PC-9 (cell line): ENCODE data around the gene ZNF362. TPM values are rescaled to one million over a fixed set of nuclear protein-coding genes. Genes with fewer than 3 reads are reported as not detected.

ENCODE experiments used
- BruUV-seq: library from RNA; stranded (reverse); fragments of 400-500 nt; replicated peaks from 2 replicates; lab custom pipeline; 2021; lab: Mats Ljungman, UMichigan
- CTCF ChIA-PET: fragments of 300-600 bp; sonication (Branson Sonifier 250); formaldehyde crosslinking; loops from one replicate; lab custom pipeline; 2022; ENCODE audit warnings: antibody characterized with exemption; lab: Charles Lee
- POLR2A ChIA-PET: fragments of 300-600 bp; sonication (Branson Sonifier 250); formaldehyde crosslinking; loops from one replicate; lab custom pipeline; 2022; ENCODE audit warnings: antibody characterized with exemption; ENCODE audit not compliant: unreplicated experiment; lab: Charles Lee
- DNase-seq, 2 experiments: peaks; one replicate each; pipeline versions ENCODE4 v3.0.0 to v3.0.0-alpha.2; 2015 to 2022; ENCODE audit warnings: mixed read lengths in 1 of 2
- H2AFZ ChIP-seq: fragments of 200-600 bp; sonication (generic); 2 replicates; pipeline ENCODE4 v1.8.1; 2017; ENCODE audit warnings: antibody characterized with exemption
- H3F3A ChIP-seq: fragments of 200-600 bp; sonication (generic); 2 replicates; pipeline ENCODE4 v1.8.1; 2017; ENCODE audit warnings: antibody characterized with exemption, mild to moderate bottlenecking, low read depth; ENCODE audit not compliant: insufficient read depth
- H3K27ac ChIP-seq: fragments of 200-600 bp; sonication (generic); 2 replicates; pipeline ENCODE4 v1.6.1; 2016; ENCODE audit warnings: mixed run types
- H3K27me3 ChIP-seq: fragments of 200-600 bp; sonication (generic); 2 replicates; pipeline ENCODE4 v1.6.1; 2016; ENCODE audit warnings: low read depth, mixed run types; ENCODE audit not compliant: insufficient read depth
- H3K36me3 ChIP-seq: fragments of 200-600 bp; sonication (generic); 2 replicates; pipeline ENCODE4 v1.6.1; 2016; ENCODE audit warnings: low read depth, mixed run types
- H3K4me1 ChIP-seq: fragments of 200-600 bp; sonication (generic); replicated peaks from 2 replicates; pipeline ENCODE4 v1.6.1; 2016; ENCODE audit warnings: mixed run types; ENCODE audit not compliant: insufficient read depth
- H3K4me2 ChIP-seq: fragments of 200-600 bp; sonication (generic); 2 replicates; pipeline ENCODE4 v1.6.1; 2017; ENCODE audit warnings: mixed run types
- H3K4me3 ChIP-seq: fragments of 200-600 bp; sonication (generic); 2 replicates; pipeline ENCODE4 v1.6.1; 2016; ENCODE audit warnings: mixed run types
- H3K79me2 ChIP-seq: fragments of 200-600 bp; sonication (generic); 2 replicates; pipeline ENCODE4 v1.6.1; 2017; ENCODE audit warnings: low read depth, mixed run types
- H3K9me2 ChIP-seq: fragments of 200-600 bp; sonication (generic); 2 replicates; pipeline ENCODE4 v1.8.1; 2017; ENCODE audit warnings: mild to moderate bottlenecking; ENCODE audit not compliant: insufficient read depth
- H3K9me3 ChIP-seq: fragments of 200-600 bp; sonication (generic); 2 replicates; pipeline ENCODE4 v1.8.1; 2016; ENCODE audit warnings: low read depth; ENCODE audit not compliant: insufficient read depth
- H4K20me1 ChIP-seq: fragments of 200-600 bp; sonication (generic); 2 replicates; pipeline ENCODE4 v1.8.1; 2017; ENCODE audit not compliant: insufficient read depth
- EZH2 ChIP-seq: fragments of 200-600 bp; sonication (generic); IDR thresholded peaks from 2 replicates; pipeline ENCODE4 v1.8.0; 2017; ENCODE audit warnings: antibody characterized with exemption, low read depth
- intact Hi-C: fragments of 100-400 bp; cut with micrococcal nuclease; formaldehyde crosslinking; loops from one replicate; pipeline ENCODE4 v1.10.0; 2022; ENCODE audit not compliant: unreplicated experiment
- total RNA-seq: library from RNA; stranded (reverse); gene quantifications from 2 replicates; pipeline ENCODE4 v1.2.3, GENCODE V29; 2021
- TF ChIP-seq, protein P1 (sequence below): fragments of 200-600 bp; sonication (generic); conservative IDR thresholded peaks from 2 replicates; pipeline ENCODE4 v1.6.1; 2017; ENCODE audit warnings: mixed run types, antibody characterized with exemption, mild to moderate bottlenecking, moderate library complexity

ZNF362 gene
- total RNA-seq, 1 experiment from 2014 or later = 33.1 TPM

DNA sequence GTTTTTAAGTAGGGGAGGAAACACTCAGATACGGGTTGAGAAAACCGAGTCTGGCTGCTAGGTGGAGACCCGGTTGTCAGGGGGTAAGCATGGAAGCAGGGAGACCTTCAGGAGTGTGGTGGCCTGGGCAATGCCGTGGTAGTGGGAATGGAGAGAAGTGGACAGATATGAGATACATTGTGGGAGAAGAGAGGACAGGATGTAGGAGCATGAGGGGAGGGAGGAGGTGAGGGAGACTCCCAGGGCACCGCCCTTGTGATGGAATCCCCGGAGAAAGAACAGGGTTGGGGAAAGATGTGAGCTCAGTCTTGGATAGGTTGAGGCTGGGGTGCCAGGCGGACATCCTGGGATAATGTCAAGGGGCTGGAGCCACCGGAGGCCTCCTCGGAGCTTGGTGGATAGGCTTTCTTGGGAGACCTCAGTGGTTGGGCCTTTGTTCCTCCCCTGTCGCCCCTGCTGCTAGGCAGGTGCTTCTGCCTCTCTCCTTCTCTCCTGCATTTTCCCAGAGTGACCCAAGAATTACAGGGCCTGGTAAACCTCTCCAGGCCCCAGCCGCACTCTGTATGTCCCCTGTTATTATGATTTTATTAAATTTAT lies 21.3 kb downstream of the ZNF362 start:
- Histone ChIP-seq H3K4me1 (no peaks in the 10 kb centered on the region), H2AFZ (no peak overlapping the region), H3K27me3 (no peaks in the 10 kb centered on the region), H3K27ac (no peak overlapping the region), H4K20me1 (no peaks in the 10 kb centered on the region), H3K9me2 (no peaks in the 10 kb centered on the region), H3K79me2 (no peaks in the 10 kb centered on the region), H3F3A (peaks cover 3% of the 10 kb centered on the region; the same call in 1 of the 2 replicates), H3K36me3 (no peaks in the 10 kb centered on the region), H3K9me3 (no peaks in the 10 kb centered on the region), H3K4me2 (no peak overlapping the region), H3K4me3 (no peak overlapping the region)
- ChIA-PET POLR2A (no interaction called here), CTCF (no interaction called here)
- BruUV-seq = no TSS peak
- TF ChIP-seq, protein P1, sequence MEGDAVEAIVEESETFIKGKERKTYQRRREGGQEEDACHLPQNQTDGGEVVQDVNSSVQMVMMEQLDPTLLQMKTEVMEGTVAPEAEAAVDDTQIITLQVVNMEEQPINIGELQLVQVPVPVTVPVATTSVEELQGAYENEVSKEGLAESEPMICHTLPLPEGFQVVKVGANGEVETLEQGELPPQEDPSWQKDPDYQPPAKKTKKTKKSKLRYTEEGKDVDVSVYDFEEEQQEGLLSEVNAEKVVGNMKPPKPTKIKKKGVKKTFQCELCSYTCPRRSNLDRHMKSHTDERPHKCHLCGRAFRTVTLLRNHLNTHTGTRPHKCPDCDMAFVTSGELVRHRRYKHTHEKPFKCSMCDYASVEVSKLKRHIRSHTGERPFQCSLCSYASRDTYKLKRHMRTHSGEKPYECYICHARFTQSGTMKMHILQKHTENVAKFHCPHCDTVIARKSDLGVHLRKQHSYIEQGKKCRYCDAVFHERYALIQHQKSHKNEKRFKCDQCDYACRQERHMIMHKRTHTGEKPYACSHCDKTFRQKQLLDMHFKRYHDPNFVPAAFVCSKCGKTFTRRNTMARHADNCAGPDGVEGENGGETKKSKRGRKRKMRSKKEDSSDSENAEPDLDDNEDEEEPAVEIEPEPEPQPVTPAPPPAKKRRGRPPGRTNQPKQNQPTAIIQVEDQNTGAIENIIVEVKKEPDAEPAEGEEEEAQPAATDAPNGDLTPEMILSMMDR = no peak
- no peak for TF ChIP-seq EZH2
- no peak for DNase-seq
- intact Hi-C loops = no loop called here

DNA sequence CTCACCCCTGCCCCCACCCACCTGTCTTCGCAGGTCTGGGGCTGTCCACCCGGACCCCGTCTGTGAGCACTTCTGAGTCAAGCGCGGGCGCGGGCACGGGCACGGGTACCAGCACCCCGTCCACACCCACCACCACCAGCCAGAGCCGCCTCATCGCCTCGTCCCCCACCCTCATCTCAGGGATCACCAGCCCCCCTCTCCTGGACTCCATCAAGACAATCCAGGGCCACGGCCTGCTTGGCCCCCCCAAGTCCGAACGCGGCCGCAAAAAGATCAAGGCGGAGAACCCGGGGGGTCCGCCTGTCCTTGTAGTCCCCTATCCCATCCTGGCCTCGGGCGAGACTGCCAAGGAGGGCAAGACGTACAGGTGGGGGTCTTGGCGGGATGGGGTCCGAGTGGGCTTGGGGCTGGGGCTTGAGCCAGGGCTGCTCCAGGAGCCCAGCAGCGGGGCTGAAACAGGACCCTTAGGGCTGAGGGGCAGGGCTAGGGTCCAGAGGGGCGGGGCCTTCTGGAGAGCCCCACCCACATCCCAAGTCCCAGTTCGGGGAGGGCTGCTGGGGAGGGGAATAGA lies 23.9 kb downstream of the ZNF362 start:
- Histone ChIP-seq H3K27ac (no peak overlapping the region), H2AFZ (no peak overlapping the region), H3K27me3 (no peaks in the 10 kb centered on the region), H3K36me3 (peaks cover 8% of the 10 kb centered on the region), H3K4me3 (no peak overlapping the region), H3F3A (no peaks in the 10 kb centered on the region; the same call in 1 of the 2 replicates), H3K9me3 (no peaks in the 10 kb centered on the region), H3K4me1 (no peaks in the 10 kb centered on the region), H3K9me2 (no peaks in the 10 kb centered on the region), H3K79me2 (no peaks in the 10 kb centered on the region), H4K20me1 (no peaks in the 10 kb centered on the region), H3K4me2 (no peak overlapping the region)
- POLR2A ChIA-PET = no interaction called here
- CTCF ChIA-PET = no interaction called here
- DNase-seq = no peak
- no TSS peak for BruUV-seq
- intact Hi-C loops = no loop called here
- no peak for TF ChIP-seq EZH2
- TF ChIP-seq, protein P1 = no peak

DNA sequence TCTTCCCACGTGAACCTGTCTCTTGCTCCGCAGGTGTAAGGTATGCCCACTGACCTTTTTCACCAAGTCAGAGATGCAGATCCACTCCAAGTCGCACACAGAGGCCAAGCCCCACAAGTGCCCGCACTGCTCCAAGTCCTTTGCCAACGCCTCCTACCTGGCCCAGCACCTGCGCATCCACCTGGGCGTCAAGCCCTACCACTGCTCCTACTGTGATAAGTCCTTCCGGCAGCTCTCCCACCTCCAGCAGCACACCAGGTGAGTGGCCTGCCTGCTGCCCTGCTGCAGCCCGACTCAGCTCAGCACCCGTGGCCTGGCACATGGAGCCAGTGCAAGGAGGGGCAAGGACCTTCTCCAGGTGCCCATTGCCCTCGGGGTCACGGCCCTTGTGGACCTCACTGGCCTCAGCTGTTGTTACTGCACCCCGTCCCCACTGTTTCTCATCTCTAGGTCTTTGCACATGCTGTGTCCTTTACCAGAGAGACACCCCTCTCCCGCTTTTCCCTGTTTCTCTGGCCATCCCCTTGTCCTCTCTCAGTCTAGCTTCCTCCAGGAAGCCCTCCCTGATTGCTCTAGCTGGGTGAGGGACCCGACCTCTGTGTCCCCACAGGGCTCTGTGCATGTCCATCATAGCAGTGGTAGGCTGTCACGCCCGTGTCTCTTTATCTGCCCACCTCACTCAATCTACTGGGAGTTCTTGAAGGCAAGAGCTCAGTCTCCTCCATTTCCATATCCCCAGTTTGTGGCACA lies 25.4 kb downstream of the ZNF362 start:
- intact Hi-C loops = no loop called here
- ChIA-PET CTCF (no interaction called here), POLR2A (no interaction called here)
- DNase-seq = no peak
- H3K9me2 ChIP-seq = no peaks in the 10 kb centered on the region
- no peaks in the 10 kb centered on the region for H4K20me1 ChIP-seq
- no peaks in the 10 kb centered on the region for H3K27me3 ChIP-seq
- H3K9me3 ChIP-seq = no peaks in the 10 kb centered on the region
- H3K27ac ChIP-seq = no peak overlapping the region
- no peaks in the 10 kb centered on the region; the same call in 1 of the 2 replicates for H3F3A ChIP-seq
- BruUV-seq = no TSS peak
- peaks cover 10% of the 10 kb centered on the region for H3K36me3 ChIP-seq
- no peak overlapping the region for H3K4me2 ChIP-seq
- H3K79me2 ChIP-seq = no peaks in the 10 kb centered on the region
- H2AFZ ChIP-seq = no peak overlapping the region
- H3K4me1 ChIP-seq = no peaks in the 10 kb centered on the region
- TF ChIP-seq, protein P1 = no peak
- TF ChIP-seq EZH2 = no peak
- H3K4me3 ChIP-seq = no peak overlapping the region
